OCI-LY7 (cell line): ENCODE measurements around the gene WDFY4. TPM values are rescaled to one million over a fixed set of nuclear protein-coding genes. Genes with fewer than 3 reads are reported as not detected.

Experiments used
- BruUV-seq: library from RNA; stranded (reverse); fragments of 400-500 nt; replicated peaks from 2 replicates; lab custom pipeline; 2021; lab: Mats Ljungman, UMichigan
- CTCF ChIA-PET: fragments of 300-600 bp; sonication (Branson Sonifier 250); formaldehyde crosslinking; loops from one replicate; lab custom pipeline; 2022; ENCODE audit warnings: antibody characterized with exemption; ENCODE audit not compliant: unreplicated experiment; lab: Charles Lee
- POLR2A ChIA-PET: fragments of 300-600 bp; sonication (Branson Sonifier 250); formaldehyde crosslinking; loops from one replicate; lab custom pipeline; 2022; ENCODE audit warnings: antibody characterized with exemption; lab: Charles Lee
- DNase-seq: peaks from one replicate; pipeline ENCODE4 v3.0.0-alpha.2; 2015; ENCODE audit warnings: low spot score
- H2AFZ ChIP-seq: fragments of 200-600 bp; sonication (generic), shearing (Covaris generic); 2 replicates; pipeline ENCODE4 v1.6.1; 2014; ENCODE audit warnings: mild to moderate bottlenecking, antibody characterized with exemption, low read length, moderate library complexity
- H3K27ac ChIP-seq: fragments of 200-600 bp; sonication (generic); 2 replicates; pipeline ENCODE4 v1.5.1; 2014; ENCODE audit warnings: mixed run types, low read depth, mild to moderate bottlenecking, moderate library complexity, low read length, inconsistent platforms; ENCODE audit not compliant: poor library complexity, severe bottlenecking
- H3K36me3 ChIP-seq: fragments of 200-600 bp; sonication (generic); 2 replicates; pipeline ENCODE4 v1.6.1; 2014; ENCODE audit warnings: mild to moderate bottlenecking, antibody characterized with exemption, low read length, moderate library complexity, mixed read lengths; ENCODE audit not compliant: insufficient read depth
- H3K4me1 ChIP-seq: fragments of 200-600 bp; sonication (generic); 2 replicates; pipeline ENCODE4 v1.5.1; 2014; ENCODE audit warnings: mild to moderate bottlenecking, low read length; ENCODE audit not compliant: insufficient read depth, poor library complexity, severe bottlenecking
- H3K4me2 ChIP-seq: fragments of 200-600 bp; sonication (generic); 2 replicates; pipeline ENCODE4 v1.6.1; 2014; ENCODE audit warnings: mild to moderate bottlenecking, low read length
- H3K4me3 ChIP-seq: fragments of 200-600 bp; sonication (generic); 2 replicates; pipeline ENCODE4 v1.5.1; 2014; ENCODE audit warnings: mild to moderate bottlenecking, low read depth, low read length; ENCODE audit not compliant: poor library complexity, severe bottlenecking
- H3K79me2 ChIP-seq: fragments of 200-600 bp; sonication (generic); 2 replicates; pipeline ENCODE4 v1.6.1; 2016; ENCODE audit warnings: low read depth, mild to moderate bottlenecking, low read length, moderate library complexity, mixed read lengths; ENCODE audit not compliant: insufficient read depth
- H3K9me2 ChIP-seq: fragments of 200-600 bp; sonication (generic); 2 replicates; pipeline ENCODE4 v1.6.1; 2016; ENCODE audit warnings: mild to moderate bottlenecking, low read length, mixed read lengths; ENCODE audit not compliant: insufficient read depth
- H3K9me3 ChIP-seq: fragments of 200-600 bp; sonication (generic); 2 replicates; pipeline ENCODE4 v1.6.1; 2014; ENCODE audit warnings: mild to moderate bottlenecking, mixed run types, low read length, mixed read lengths
- H4K20me1 ChIP-seq: fragments of 200-600 bp; sonication (generic); 2 replicates; pipeline ENCODE4 v1.6.1; 2014; ENCODE audit warnings: mild to moderate bottlenecking, antibody characterized with exemption, low read length, moderate library complexity, mixed read lengths; ENCODE audit not compliant: insufficient read depth
- CTCF ChIP-seq: fragments of 200-600 bp; sonication (generic); conservative IDR thresholded peaks from 2 replicates; pipeline ENCODE4 v1.5.1; 2014; ENCODE audit warnings: mild to moderate bottlenecking, antibody characterized with exemption, low read length, moderate library complexity, mixed read lengths
- EZH2phosphoT487 ChIP-seq: fragments of 200-600 bp; sonication (generic); IDR thresholded peaks from 2 replicates; pipeline ENCODE4 v1.6.1; 2018; ENCODE audit warnings: low read depth, borderline replicate concordance, mild to moderate bottlenecking, mixed run types, antibody characterized with exemption, low read length, moderate library complexity, mixed read lengths
- intact Hi-C: fragments of 100-400 bp; cut with micrococcal nuclease; formaldehyde crosslinking; loops from one replicate; pipeline ENCODE4 v1.10.0; 2022; ENCODE audit not compliant: unreplicated experiment
- total RNA-seq, 2 experiments: library from RNA; depleted of rRNA in 1 of 2; stranded (reverse); fragments of >200 nt in 1 of 2; shearing (Covaris generic) in 1 of 2; gene quantifications; 2 replicates each; pipeline ENCODE4 v1.2.3, GENCODE V29; 2014 to 2022

Gene WDFY4
- total RNA-seq, 2 experiments from 2014 or later, result 51.5 to 85.6 TPM

GRCh38 chr10:48811917-48812316 is 127.2 kb downstream of the WDFY4 start:
- POLR2A ChIA-PET, result interaction anchor here (0.8 kb wide), 1 partner anchor 9 kb away, joined by 3 read pairs; no protein-coding TSS in a partner anchor
- TF ChIP-seq CTCF (no peak), EZH2phosphoT487 (no peak)

GRCh38 chr10:48813291-48813690 is 128.6 kb downstream of the WDFY4 start:
- Histone ChIP-seq H3K27ac (no peak overlapping the region), H3K9me2 (peaks cover 2% of the 10 kb centered on the region; the same call in 1 of the 2 replicates), H4K20me1 (no peaks in the 10 kb centered on the region), H3K4me2 (no peak overlapping the region), H3K79me2 (no peaks in the 10 kb centered on the region), H3K9me3 (no peaks in the 10 kb centered on the region), H3K4me3 (no peak overlapping the region), H3K36me3 (peaks cover 83% of the 10 kb centered on the region), H2AFZ (no peak overlapping the region), H3K4me1 (no peaks in the 10 kb centered on the region)
- ChIA-PET CTCF (no interaction called here), POLR2A (no interaction called here)
- intact Hi-C loops, result no loop called here
- TF ChIP-seq CTCF (no peak), EZH2phosphoT487 (no peak)
- BruUV-seq, result no TSS peak
- no peak for DNase-seq

More at GRCh38 chr10:48811917-48812316, 127.2 kb downstream of the WDFY4 start:
- Histone ChIP-seq H3K27ac (no peak overlapping the region), H4K20me1 (no peaks in the 10 kb centered on the region), H3K79me2 (no peaks in the 10 kb centered on the region), H3K4me1 (no peaks in the 10 kb centered on the region), H3K4me2 (no peak overlapping the region), H3K9me2 (peaks cover 2% of the 10 kb centered on the region; the same call in 1 of the 2 replicates), H3K4me3 (no peak overlapping the region), H3K9me3 (no peaks in the 10 kb centered on the region), H3K36me3 (peaks cover 84% of the 10 kb centered on the region), H2AFZ (no peak overlapping the region)
- BruUV-seq, result no TSS peak
- intact Hi-C loops, result no loop called here
- CTCF ChIA-PET, result no interaction called here
- no peak for DNase-seq

- intact Hi-C loops, result no loop called here
- no TSS peak for BruUV-seq
- Histone ChIP-seq H3K9me2 (peaks cover 2% of the 10 kb centered on the region; the same call in 1 of the 2 replicates), H4K20me1 (no peaks in the 10 kb centered on the region), H3K4me3 (no peak overlapping the region), H3K4me1 (no peaks in the 10 kb centered on the region), H2AFZ (no peak overlapping the region), H3K9me3 (no peaks in the 10 kb centered on the region), H3K79me2 (no peaks in the 10 kb centered on the region), H3K36me3 (peaks cover 78% of the 10 kb centered on the region), H3K4me2 (no peak overlapping the region), H3K27ac (no peak overlapping the region)
- TF ChIP-seq CTCF, result no peak
- no peak for TF ChIP-seq EZH2phosphoT487
- POLR2A ChIA-PET, result interaction anchor here (0.7 kb wide), 1 partner anchor 20 kb away, joined by 3 read pairs; no protein-coding TSS in a partner anchor
- no peak for DNase-seq
- CTCF ChIA-PET, result no interaction called here
Observed at GRCh38 chr10:48813825-48814224, 129.2 kb downstream of the WDFY4 start.
